Osteocyte (in vitro differentiated cells): ENCODE measurements around the gene OCEL1. TPM values are rescaled to one million over a fixed set of nuclear protein-coding genes. Genes with fewer than 3 reads are reported as not detected.

Experiments used
- DNase-seq: peaks from one replicate; pipeline ENCODE4 v3.0.0; 2021; ENCODE audit warnings: mixed read lengths; ENCODE audit not compliant: unreplicated experiment; ENCODE audit errors: extremely low spot score
- H3K27ac Mint-ChIP-seq: one replicate; pipeline ENCODE4 v1.8.0; 2021; ENCODE audit warnings: mild to moderate bottlenecking, mixed read lengths; ENCODE audit not compliant: unreplicated experiment
- H3K27me3 Mint-ChIP-seq: one replicate; pipeline ENCODE4 v1.8.0; 2021; ENCODE audit warnings: mixed read lengths; ENCODE audit not compliant: unreplicated experiment
- H3K36me3 Mint-ChIP-seq: one replicate; pipeline ENCODE4 v1.8.0; 2021; ENCODE audit warnings: mixed read lengths; ENCODE audit not compliant: unreplicated experiment
- H3K4me1 Mint-ChIP-seq: one replicate; pipeline ENCODE4 v1.8.0; 2021; ENCODE audit warnings: mixed read lengths; ENCODE audit not compliant: unreplicated experiment
- H3K4me3 Mint-ChIP-seq: one replicate; pipeline ENCODE4 v1.8.0; 2021; ENCODE audit warnings: mild to moderate bottlenecking, moderate library complexity, mixed read lengths; ENCODE audit not compliant: unreplicated experiment
- H3K9me3 Mint-ChIP-seq: one replicate; pipeline ENCODE4 v1.8.0; 2021; ENCODE audit warnings: mixed read lengths; ENCODE audit not compliant: unreplicated experiment
- total RNA-seq: library from RNA; stranded (reverse); gene quantifications from 2 replicates; pipeline ENCODE4 v1.2.1, GENCODE V29; 2021
- TF ChIP-seq, protein P1 (sequence below): fragments of 200-600 bp; sonication (generic); IDR thresholded peaks from 2 replicates; pipeline ENCODE4 v1.5.0; 2021; ENCODE audit warnings: antibody characterized with exemption, mild to moderate bottlenecking, moderate library complexity

OCEL1 gene
- total RNA-seq, 1 donor from 2014 or later, result 28.5 TPM

DNA sequence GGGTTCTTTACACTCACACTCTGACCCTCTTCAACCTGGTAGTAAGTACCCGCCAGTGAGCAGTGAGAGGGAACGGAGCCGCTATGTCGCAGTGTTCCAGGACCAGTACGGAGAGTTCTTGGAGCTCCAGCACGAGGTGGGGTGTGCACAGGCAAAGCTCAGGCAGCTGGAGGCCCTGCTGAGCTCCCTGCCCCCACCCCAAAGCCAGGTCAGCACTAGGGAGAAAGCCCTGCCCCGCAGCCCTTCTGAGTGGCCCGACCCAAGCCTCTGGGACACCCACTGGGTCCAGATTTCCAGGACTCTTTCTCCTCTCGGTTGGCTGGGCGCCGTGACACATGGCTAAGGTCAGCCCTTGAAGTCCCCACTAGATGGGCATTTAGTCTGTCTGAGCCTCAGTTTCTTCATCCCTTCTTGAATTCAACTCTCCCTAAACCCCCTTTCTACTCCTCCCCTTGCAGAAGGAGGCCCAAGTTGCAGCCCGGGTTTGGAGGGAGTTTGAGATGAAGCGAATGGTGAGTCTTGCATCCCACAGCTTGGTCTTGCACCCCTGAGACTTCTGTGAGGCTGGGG lies 1.9 kb downstream of the OCEL1 start:
- H3K9me3 Mint-ChIP-seq, result no peaks in the 10 kb centered on the region
- peaks cover 10% of the 10 kb centered on the region for H3K36me3 Mint-ChIP-seq
- H3K27ac Mint-ChIP-seq, result no peak overlapping the region
- DNase-seq, result no peak
- no peaks in the 10 kb centered on the region for H3K27me3 Mint-ChIP-seq
- TF ChIP-seq, protein P1, sequence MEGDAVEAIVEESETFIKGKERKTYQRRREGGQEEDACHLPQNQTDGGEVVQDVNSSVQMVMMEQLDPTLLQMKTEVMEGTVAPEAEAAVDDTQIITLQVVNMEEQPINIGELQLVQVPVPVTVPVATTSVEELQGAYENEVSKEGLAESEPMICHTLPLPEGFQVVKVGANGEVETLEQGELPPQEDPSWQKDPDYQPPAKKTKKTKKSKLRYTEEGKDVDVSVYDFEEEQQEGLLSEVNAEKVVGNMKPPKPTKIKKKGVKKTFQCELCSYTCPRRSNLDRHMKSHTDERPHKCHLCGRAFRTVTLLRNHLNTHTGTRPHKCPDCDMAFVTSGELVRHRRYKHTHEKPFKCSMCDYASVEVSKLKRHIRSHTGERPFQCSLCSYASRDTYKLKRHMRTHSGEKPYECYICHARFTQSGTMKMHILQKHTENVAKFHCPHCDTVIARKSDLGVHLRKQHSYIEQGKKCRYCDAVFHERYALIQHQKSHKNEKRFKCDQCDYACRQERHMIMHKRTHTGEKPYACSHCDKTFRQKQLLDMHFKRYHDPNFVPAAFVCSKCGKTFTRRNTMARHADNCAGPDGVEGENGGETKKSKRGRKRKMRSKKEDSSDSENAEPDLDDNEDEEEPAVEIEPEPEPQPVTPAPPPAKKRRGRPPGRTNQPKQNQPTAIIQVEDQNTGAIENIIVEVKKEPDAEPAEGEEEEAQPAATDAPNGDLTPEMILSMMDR, result no peak
- no peak overlapping the region for H3K4me3 Mint-ChIP-seq
- H3K4me1 Mint-ChIP-seq, result peaks cover 9% of the 10 kb centered on the region

DNA sequence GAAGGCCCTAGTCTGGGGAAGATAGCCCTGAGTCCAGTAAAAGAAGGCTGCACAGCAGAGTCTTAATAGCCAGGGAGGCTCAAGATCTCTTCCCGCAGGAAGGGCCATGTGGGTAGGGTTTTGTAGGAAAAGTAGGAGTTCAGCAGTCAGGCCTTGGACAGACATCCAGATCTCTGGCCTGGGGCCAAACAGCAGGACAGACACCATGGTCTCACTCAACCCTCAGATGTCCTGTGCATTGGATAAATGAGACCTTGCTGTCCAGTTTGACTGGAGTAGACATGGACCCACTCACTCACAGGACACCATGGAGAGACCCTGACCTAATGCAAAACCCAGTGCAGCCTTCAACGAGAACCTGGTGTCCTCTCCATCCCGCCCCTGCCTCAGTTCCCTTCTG lies 3.9 kb downstream of the OCEL1 start:
- Mint-ChIP-seq H3K9me3 (no peaks in the 10 kb centered on the region), H3K4me3 (no peak overlapping the region), H3K27ac (no peak overlapping the region), H3K27me3 (no peaks in the 10 kb centered on the region), H3K36me3 (peaks cover 10% of the 10 kb centered on the region), H3K4me1 (peaks cover 14% of the 10 kb centered on the region)
- DNase-seq, result no peak
- TF ChIP-seq, protein P1, result no peak

DNA sequence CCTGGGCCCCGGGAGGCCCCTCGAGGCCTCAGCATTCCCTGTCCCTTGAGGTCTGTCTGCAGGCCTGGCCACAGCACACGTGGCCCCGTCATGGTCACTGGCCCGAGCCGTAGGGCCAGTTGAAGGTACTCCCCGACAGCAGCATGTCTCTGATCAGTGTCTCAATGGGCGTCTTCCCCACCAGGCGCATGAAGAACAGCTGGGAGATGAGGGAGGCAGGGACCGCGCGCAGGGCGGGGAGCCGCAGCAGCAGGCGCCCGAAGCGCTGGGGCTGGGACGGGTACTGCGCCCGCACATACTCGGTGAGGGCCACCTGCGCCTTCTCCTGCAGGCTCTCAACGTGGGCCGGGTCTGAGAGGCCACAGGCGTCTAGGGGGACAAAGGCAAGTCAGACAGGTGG lies 6.2 kb downstream of the OCEL1 start:
- H3K4me3 Mint-ChIP-seq, result no peak overlapping the region
- H3K27ac Mint-ChIP-seq, result no peak overlapping the region
- H3K27me3 Mint-ChIP-seq, result no peaks in the 10 kb centered on the region

DNA sequence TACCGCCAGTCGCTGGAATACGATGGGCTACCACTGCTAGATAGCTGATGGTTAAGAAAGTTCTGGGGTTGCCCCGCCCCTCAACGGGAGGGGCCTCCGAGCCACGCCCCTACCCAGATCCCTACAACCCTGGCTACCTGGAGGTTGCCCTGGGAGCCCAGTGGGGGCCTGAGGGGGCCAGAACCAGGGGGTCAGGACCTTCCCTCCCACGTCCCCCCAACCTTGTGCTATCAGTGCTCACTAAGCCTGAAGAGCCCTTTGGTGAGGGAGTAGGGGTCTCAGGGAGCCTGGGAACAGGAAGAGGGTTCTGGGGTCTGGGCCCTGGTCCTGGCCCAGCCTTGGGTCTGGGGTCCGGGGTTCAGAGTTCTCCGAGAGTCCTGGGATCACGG lies 8.9 kb downstream of the OCEL1 start:
- no peak for DNase-seq
- H3K4me3 Mint-ChIP-seq, result peak overlapping the region; percentile 47
- H3K4me1 Mint-ChIP-seq, result peaks cover 13% of the 10 kb centered on the region
- TF ChIP-seq, protein P1, result no peak
- H3K27ac Mint-ChIP-seq, result no peak overlapping the region
- no peaks in the 10 kb centered on the region for H3K9me3 Mint-ChIP-seq
- H3K36me3 Mint-ChIP-seq, result peaks cover 16% of the 10 kb centered on the region
- no peaks in the 10 kb centered on the region for H3K27me3 Mint-ChIP-seq

More for the DNA sequence above, 6.2 kb downstream of the OCEL1 start:
- Mint-ChIP-seq H3K9me3 (no peaks in the 10 kb centered on the region), H3K4me1 (peaks cover 14% of the 10 kb centered on the region), H3K36me3 (peaks cover 10% of the 10 kb centered on the region)
- TF ChIP-seq, protein P1, result no peak
- no peak for DNase-seq

DNA sequence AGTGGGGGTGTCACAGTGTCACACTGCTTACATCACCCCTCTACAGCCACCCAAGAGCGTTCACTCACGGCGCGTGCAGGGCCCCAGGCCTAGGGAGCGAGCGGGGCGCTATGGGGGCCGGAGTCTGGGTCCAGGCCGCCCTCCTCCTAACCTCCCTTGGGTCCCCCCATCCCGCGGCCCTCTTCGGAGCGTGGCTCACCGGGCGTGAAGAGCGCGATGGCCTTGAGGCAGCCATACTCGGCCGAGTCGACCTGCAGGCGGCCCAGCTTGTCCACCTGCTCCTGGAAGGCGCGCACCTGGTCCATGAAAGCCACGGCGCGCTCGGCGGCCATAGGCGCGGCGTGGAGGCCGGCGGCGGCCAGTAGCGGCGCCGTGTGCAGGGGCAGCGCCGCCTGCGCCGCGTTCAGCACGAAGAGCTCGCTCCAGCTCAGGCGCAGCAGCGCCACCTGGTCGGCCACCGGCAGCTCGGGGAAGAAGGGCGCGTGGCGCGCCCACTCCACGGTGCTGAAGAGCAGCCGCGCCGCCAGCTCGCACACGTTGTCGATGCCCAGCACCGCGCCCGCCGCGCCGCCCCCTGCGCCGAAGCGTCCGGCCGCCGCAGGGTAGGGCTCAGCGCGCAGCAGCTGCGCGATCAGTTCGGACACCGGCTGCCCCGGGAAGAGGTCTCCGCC lies 9.4 kb downstream of the OCEL1 start:
- TF ChIP-seq, protein P1, result peak; percentile 69
- H3K9me3 Mint-ChIP-seq, result no peaks in the 10 kb centered on the region
- H3K27ac Mint-ChIP-seq, result peak overlapping the region; percentile 41
- no peaks in the 10 kb centered on the region for H3K27me3 Mint-ChIP-seq
- DNase-seq, result peak; percentile 90
- H3K4me1 Mint-ChIP-seq, result peaks cover 13% of the 10 kb centered on the region
- H3K36me3 Mint-ChIP-seq, result peaks cover 16% of the 10 kb centered on the region
- H3K4me3 Mint-ChIP-seq, result peak overlapping the region; percentile 47
